GM21786 (cell line): ENCODE measurements around the gene GOLGA8F.
"Not testable (repeated sequence)": the region's sequence is repeated elsewhere in the genome, so short reads cannot be mapped to it uniquely, and the experiment has no call there.

Experiments
- ATAC-seq: cut with Tn5 transposase; IDR thresholded peaks from one replicate; pipeline ENCODE4 v1.9.1; 2021; ENCODE audit not compliant: unreplicated experiment

GOLGA8F gene

GRCh38 chr15:28378364-28378763 is at the start of gene GOLGA8F:
GOLGA8F (plus strand) TSS chr15:28378664; CDS start chr15:28378762, 98 bp downstream.
- not testable (repeated sequence) for ATAC-seq

- not testable (repeated sequence) for ATAC-seq
Measured at GRCh38 chr15:28357984-28358383, 20.5 kb upstream of the GOLGA8F start, which contains the start of gene GOLGA6L24. GOLGA6L24 (minus strand) TSS chr15:28358084; CDS start chr15:28358023, 61 bp downstream.

- not testable (repeated sequence) for ATAC-seq
Measured at GRCh38 chr15:28365502-28365901, 13.0 kb upstream of the GOLGA8F start.

GRCh38 chr15:28380053-28380452 is 1.6 kb downstream of the GOLGA8F start:
- ATAC-seq = not testable (repeated sequence)

GRCh38 chr15:28396022-28396421 is 17.6 kb downstream of the GOLGA8F start:
- not testable (repeated sequence) for ATAC-seq

- ATAC-seq = not testable (repeated sequence)
Measured at GRCh38 chr15:28402774-28403435, 24.4 kb downstream of the GOLGA8F start.

GRCh38 chr15:28420470-28420869 is 42.0 kb downstream of the GOLGA8F start:
- ATAC-seq = not testable (repeated sequence)

- not testable (repeated sequence) for ATAC-seq
Measured at GRCh38 chr15:28435594-28435993, 57.1 kb downstream of the GOLGA8F start.
